Hematopoietic multipotent progenitor cell treated with erythropoietin and hydrocortisone succinate and interleukin-3 and kit ligand, for 8 days (in vitro differentiated cells): ENCODE data around the gene ADAMTS14.

Experiments used
- DNase-seq: peaks from one replicate; pipeline ENCODE4 v3.0.0-alpha.2; 2015

The ADAMTS14 gene

DNA sequence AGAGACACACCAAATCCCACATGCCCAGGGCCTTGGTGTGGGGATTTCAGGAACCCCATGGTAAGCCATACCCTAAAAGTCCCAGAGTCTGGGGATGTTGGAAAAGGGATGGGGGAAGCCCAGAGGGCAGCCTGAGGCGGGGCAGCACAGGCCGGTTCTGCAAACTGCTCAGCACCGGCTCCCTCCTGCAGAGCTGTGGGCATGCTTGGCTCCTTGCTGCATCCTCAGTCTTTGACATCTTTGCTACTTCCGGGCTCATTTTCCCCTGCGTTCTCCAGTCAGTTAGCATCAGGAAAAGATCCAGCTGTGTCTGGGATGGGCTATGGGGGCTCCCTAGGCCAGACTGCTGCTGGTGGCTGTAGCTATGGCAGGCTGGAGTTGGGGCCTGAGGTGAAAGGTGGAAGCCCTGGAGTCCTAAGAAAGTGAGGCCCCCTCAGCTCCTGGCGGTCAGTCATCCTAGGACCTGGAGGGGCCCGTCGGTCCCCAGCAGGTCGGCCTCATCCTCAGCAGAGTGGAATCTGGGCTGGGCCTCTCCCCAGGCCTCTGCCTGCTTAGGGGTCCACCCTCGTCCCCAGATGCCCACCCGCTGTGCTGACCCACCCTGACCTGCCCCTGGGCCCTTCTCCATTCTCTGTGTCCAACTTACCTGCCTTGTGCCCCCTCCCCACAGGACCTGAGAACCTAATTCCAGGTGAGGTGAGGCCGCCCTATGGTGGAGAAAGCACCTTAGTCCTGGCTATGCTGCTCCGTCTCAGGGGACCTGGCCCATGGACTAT is 103.6 kb downstream of the ADAMTS14 start:
- DNase-seq, result no peak

DNA sequence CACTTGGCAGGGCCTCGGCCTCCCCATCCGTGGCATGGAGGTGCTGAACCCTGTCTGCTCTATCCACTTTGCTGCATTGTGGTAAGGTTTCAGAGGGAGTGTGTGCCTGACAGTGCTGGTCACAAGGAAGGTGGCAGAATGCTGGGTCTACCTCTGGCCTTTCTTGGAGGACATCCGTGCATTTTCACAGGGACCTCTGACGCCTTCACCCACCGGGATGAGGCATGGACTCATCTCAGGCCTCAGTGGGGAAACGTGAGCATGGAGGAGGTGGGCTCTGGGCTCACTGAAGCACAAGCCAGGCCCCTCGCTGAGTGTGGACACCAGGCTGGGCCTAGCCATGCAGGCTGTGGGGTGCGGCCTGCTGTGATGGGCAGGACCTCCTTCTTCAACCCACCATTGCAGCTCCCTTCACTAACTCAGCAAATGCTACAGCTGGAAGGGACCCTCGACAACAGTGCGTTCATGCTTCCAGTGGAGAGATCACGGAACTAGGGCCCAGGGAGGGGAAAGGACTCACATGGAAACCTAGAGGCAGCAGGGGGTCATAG is 104.2 kb downstream of the ADAMTS14 start:
- no peak for DNase-seq

DNA sequence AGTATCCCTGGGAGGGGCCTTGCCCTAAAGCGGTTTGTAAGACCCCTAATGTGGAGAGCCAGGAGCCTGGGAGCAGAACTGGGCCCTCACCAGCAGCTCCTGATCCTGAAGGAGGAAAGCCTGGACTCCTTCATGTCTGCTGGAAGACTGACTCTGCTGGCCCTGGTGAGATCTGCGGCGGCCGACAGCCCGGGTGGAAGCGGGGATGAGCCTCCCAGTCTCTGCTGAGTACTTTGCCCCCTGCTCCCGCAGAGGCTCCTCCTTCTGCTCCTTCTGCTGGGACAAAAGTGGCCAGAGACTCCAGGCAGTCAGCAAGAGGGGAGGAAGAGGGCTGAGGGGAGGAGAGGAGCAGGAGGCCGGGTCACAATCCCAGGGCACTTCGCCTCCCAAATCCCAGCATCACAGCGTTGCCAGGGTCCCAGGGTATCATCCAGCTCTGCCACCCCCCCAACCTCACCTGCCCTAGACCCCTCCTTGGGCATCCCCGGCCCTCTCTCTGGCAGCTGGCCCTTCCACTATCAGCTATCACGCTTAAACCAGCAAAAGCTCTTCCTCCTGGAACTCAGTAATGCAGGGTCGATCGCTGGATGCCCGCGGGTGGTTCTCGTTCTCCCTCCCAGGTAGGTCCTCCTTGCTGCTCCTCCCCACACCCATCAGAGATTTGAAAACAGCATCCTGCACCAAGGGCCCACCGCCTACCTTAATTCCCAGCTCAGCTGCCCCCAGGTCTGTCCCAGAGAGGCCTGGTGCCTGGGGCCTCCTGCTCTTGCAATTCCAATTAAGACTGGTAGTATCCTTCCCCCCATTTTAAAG is 105.0 kb downstream of the ADAMTS14 start:
- no peak for DNase-seq

DNA sequence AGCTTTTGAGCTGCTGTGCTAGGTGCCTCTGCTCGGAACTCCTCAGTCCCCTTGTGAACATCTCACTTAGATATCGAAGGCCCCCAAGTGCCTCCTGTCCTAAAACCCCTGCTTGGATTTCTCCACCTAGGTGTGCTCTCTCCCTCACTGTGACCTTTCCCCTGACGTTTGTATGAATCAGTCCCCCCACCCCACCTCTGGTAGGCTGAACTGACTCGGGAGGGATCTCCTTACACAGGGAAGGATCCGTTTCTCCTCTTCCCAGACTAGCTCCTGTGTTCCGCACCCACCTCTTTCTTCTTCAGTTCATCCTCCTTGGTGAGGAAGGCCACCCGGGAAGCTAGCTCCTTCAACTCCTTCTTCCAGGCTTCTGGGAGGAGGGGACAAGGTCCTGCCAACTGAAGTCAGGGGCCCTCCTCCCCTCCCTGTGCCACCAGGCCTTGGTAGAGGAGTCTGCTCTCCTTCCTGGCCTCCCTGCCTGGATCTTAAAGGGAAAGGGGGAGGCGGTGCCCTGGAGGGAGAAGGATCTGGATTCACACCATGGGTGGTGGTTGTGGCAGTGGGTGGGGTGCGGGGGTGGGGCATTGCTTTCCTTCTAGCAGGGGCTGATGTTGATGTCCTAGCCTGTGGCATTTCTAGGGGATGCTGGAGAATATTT is 106.1 kb downstream of the ADAMTS14 start:
- no peak for DNase-seq

DNA sequence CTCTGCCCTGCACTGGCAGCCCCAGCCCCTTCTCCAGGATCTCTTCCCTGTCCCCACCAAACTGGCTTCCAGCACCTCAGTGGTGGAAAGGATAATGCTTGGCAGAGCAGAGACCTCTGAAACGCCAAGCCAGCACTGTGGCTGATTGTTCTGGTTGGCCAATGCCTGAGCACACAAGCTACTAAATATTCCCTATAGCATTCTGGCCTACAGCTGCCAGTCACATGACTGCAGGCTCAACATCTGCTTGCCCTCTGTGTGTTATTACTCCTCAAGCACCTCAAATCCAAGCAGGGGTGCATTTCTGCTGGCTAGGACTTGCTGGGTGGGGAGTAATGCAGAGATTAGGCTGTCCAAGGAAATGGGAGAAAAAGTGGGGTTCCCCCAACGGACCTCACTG is 106.8 kb downstream of the ADAMTS14 start:
- DNase-seq, result no peak

DNA sequence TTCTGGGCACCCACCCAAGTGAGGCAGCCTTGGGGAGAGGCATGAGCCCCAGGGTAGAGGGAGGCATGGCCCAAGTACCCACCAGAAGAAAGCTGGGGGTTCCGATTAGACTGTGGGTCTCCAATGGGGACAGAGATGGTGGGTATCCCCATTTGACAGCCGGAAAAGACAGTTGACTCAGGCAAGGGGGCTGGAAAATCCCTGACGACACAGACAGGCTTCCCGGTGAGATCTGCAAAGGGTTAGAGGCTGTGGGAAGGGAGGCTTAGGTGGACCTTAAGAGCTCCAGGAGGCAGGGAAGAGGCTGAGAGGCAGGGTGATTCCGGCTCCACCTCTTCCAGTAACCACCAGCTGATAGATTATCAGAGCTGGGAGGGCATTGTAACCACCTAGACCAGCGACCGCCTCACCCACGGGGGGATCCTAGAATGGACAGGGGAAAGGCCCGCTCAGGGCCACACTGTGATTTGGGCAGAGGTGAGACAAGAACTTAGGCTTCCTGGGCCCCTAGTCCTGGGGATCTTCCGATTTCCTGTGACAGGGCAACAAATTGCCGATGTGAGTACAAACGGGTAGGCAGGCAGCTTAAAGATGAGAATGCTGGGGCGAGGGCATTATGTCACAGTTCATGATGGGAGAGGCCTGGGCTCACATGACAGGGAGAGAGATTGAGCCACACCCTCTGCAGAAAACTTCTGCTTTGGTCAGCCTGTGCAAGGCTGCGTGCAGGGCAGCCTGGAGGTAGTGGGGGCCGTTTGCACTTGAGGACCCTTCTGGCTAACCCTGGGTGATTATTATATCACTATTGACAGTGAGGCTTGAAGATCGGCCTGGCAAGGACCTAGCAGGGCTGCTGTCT is 107.4 kb downstream of the ADAMTS14 start:
- DNase-seq, result peak; percentile 9

DNA sequence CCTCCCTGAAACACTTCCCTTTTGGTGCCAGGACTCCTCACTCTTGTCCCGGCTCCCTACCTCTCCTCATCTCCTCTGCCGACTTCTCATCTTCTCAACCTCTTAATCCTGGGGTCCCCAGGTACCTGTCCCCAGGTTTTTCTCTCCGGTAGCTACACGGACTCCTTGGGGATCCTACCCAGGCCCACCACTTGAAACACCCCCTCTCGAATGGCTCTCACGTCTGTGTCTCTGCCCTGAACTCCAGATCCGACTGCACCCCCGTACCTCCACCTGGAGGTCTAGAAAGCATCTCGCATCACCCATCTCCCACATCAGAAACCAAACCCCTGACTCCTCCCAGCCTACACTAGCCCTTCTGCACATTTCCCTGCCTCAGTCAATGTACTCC is 108.1 kb downstream of the ADAMTS14 start:
- no peak for DNase-seq

DNA sequence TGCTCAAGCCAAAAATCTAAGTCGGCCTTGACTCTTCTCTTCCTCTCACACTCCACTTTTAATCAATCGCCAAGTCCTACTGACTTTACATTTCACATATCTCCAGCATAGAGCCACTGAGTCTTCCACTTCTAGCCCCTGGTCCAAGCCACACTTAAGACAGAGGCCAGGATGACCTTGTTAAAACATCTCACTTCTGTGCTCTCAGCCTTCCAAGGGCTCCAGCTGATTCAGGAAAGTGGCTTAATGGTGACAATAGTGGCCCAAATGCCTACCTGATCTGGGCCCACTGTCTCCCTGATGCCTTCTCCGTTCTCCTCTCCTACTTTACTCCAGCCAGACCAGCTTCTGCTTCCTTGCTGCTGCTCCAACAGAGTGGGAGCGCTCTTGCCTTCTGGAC is 108.5 kb downstream of the ADAMTS14 start:
- no peak for DNase-seq

DNA sequence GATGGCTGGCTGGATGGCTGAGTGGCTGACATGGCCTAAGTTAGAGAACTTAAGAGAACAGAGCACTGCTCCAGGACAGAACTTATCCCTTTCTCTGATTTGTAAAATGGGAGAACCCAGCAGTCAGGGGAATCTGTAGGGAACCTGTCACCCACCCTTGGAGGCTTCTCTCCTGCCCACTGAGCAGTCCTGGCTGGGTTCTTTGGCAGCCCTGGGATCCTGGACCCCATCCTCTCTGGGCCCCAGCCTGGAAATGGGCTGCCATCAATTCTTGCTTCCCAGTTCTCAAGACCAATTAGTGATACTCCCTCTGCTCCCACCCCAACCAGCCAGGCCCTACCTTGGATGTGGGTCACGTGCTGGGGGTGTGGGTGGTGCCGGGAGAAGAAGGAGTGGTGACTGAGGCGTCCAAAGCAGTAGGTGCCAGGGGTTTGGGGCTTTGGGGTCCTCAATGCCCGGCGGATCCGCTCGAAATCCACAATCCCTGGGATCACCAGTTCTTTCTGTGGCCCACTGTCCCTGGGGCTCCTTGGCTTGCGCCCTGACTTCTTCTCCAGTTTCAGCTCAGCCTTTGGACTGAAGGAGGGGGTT is 109.2 kb downstream of the ADAMTS14 start:
- DNase-seq, result no peak

DNA sequence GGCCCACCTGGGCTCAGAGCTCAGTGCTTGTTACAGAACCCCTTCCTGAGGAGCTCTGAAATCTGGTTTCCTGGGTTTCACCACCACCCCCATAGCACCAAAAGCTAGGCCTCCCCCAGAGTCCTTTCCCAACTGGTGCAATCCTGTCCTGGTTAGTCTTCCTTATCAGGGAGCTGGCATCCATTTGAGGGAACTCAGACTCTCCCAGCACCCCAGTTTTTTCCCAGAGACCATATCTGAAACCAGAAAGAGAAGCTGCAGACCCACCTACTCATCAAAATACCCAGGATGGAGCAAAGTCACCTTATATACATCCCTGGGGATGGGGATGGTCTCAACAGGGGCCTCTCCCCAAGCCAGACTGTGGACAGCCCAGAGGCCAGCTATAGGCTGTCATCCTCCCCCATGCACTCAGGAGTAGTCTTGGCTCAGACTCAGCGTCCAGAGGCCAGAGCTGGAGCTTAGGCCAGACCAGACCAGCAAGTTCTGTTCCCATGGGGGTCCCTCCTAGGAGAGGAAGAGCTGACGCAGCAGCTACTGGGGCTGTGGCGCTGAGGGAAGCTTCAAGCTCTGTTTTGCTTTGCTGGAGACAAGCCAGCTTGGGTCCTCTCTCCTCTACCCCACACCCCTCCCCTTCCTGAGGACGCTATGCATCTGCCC is 109.9 kb downstream of the ADAMTS14 start:
- no peak for DNase-seq

DNA sequence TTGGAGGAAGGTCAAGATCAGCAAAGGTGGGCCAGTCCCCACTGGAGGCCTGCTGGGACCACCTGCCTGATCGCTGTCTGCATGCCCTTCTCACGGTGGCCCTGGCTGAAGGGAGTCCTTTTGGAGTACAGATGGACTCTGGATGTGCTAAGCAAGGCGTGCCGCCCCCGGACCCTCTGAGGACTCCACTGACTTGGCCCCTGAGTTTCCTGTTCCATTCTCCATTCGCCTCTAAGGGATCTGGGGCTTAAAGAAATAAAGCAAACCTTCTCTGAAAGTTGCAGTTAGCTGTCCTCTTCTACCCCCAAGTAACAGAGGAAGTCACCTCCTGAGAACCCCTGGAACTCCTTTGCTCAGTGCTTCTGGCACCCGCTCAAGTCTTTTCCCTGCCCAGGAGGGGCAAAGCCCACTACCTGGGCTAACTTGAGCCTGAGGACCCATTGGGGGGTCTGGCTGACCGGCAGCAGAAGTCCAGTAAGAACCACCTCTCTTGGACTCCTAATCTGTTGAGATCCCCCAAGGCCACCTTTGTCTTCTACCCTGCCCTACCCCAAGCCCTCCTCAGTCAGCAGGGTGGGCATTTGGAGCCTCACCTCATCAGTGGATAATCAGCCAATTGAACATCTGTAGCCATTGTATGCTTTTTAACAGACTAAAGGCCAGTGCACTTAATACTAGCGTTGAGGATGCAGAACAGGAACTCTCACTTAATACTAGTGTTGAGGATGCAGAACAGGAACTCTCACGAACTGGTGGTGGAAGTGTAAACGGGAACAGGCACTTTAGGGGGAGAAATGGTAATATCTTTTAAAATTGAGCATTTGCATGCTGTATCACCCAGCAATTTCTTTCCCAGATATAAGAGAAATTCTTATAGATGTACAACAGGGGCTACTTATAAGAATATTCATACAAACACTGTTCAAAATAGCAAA is 110.7 kb downstream of the ADAMTS14 start:
- DNase-seq, result no peak

DNA sequence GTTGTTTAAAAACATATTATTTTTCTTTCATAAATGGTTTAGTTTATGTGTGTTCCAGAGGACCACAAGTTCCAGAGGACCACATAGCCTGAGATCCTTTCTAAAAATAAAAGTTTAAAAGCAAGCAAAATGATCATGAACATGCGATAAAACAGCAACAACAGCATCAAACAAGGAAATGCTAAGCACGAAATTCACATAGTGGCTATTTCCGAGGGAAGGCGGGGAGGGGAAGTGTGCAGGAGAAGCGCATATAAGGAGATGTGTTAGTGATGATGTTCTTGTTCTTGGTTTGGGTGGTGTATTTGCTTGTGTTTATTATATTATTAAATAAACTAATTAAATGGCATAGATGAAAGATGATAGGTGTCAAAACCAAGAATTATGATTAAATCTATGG is 111.7 kb downstream of the ADAMTS14 start:
- no peak for DNase-seq

DNA sequence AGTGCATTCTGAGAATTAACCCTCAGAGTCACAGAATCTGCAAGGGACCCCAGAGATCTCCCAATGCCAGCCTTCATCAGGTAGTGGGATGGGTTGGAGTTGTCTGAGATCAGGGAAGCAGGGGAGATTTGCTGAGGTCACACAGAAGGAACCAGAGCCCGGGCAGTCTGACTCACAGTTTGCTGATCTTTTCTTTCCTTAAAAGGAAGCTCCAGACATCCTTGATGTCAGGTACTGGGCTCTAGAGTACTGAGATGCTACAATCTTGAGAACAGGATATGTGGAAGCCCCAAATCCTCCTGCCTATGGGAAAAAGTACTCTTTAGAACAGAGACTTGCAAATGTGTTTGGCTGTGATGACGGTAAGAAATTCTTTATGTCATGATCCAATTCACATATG is 112.2 kb downstream of the ADAMTS14 start:
- DNase-seq, result no peak

DNA sequence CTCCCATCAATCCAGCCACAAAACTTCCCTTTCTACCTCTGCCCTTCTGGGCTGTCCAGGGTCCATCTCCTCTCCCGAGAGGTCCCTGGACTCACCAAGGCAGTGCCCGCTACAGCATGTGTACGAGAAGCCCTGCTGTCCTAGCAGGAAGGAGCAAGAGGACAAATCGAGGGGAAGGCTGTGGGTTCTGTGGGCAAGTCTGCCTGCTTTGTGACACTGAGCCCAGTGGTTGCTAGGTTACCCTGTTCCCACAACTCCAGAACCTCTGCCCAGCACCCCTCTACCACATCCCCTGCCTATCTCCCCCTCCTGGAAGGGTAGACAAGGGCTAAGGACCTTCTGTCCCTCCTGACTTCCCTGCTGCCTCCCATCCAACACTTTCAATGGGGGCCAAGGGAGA is 112.9 kb downstream of the ADAMTS14 start, which contains the start of gene TBATA:
Gene TBATA, minus strand, starts transcription at position 188 of the 400 bp plus-strand sequence. CDS start 1,998 bp downstream, outside the sequence.
- DNase-seq, result peak; percentile 16

DNA sequence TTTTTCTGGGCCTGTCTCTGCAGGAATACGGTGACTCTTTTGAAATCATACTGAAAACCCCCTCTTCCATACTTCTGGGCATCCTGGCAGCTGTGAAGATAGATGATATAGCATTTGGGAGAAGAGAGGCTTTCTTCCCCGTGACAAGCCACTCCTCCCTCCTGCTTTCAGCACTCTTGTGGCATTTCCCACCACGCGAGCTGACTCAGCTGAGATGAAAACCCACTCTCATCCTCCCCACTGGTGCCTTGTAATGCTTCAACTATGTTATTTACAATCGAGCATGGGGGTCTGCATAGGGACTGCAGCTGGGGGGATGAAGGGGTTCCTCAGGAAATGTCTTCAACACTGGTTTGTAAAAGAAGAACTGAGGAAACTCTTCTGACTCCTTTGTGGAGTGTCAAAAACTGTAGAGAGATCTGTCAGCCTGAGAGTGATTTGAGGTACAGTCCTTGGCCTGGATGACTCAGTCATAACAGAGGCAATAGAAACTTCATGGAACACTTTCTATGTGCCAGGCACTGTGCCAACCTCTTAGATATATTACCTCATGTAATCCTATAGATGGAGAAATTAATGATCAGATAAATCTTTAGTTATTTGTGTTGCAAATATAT is 114.6 kb downstream of the ADAMTS14 start:
- DNase-seq, result peak; percentile 6

DNA sequence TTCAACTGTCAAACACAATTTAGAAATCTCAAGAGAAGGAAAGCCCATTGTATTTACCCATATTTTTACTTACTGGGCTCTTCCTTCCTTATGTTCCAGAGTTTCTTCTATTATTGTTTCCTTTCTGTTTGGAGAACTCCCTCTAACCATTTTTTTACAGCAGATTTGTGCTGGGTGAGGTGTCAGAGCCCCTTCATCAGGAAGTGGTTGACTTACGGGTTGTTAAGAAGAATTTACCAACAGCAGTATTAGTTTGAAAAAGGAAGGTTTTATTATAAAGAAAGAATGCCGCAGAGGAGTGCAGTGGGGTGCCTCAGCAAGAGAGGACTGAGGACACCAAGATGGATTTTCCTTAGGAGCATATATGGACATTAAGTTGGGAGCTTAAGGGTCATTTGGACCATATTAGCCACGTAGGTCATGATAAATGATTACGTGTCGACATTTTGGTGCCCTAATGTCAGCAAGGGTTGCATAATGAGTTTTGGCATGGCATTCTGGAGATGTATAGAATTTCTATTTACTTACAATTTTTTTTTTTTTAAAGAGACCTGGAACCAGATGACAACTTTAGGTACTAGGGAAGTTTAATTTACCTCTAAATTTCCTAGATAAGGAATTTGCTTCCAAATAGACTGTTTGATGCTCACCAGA is 119.2 kb downstream of the ADAMTS14 start:
- DNase-seq, result no peak

DNA sequence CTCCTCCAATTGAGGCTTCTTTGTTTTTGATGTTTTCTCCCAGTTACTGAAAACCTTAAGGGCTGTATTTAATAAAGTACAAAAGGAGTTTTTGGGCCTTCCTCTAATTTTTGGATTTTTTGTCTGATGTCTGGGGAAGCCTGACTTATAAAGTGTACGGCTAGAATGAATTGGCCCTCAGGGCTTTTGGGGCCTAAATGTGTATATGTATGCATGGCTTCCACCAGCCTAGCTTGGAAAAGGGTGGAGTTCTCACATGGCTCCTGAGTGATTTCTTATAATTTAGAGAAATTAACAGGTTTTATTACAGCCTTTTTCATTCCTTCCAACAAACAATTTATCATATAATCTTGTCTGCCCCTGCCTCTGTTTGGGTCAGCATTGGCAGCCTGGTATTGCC is 123.3 kb downstream of the ADAMTS14 start:
- no peak for DNase-seq

DNA sequence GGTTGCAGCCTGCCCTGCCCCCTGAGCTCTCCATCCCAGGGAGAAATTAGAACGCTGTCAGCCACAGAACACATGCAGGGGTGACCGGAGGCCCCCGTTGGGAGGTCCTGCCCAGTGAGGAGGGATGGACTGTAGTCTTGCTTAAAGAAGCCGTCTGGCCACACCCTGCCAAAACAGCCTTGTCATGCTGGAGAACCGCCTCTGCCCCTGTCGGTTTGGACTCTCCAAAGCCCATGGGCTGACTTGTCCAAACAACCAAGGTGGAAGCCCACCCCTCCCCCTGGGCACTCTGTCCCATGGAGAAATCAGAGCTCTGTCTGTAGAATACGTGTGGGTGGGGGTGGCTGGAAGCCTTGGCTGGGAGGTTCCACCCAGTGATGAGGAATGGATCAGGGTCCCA is 125.5 kb downstream of the ADAMTS14 start:
- DNase-seq, result no peak

DNA sequence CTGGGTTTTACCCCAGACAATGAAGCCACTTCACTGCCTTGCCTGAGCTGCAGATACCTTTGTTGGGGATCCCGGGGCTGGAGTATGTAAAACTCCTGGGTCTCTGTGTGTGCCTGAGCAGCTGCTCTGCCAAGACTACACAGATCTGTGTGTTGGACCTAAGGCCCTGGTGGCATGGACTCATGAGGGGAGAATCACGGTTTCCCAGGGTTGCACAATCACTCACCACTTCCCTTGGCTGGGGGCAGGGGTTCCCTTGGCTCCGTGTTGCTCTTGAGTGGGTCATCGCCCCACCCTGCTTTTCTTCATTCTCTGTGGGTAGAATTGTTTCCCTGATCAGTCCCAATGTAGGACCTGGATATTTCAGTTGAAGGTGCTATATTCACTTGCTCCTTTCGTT is 126.8 kb downstream of the ADAMTS14 start:
- DNase-seq, result no peak
